Fibroblast of peridontal ligament (primary cell): ENCODE results near the gene RBPMS2.

Source experiments
- DNase-seq: peaks from one replicate; pipeline ENCODE4 v3.0.0-alpha.2; 2010; ENCODE audit errors: extremely low read depth

RBPMS2 gene

GRCh38 chr15:64783796-64784195 is 8.4 kb upstream of the RBPMS2 start:
- DNase-seq = no peak

DNA sequence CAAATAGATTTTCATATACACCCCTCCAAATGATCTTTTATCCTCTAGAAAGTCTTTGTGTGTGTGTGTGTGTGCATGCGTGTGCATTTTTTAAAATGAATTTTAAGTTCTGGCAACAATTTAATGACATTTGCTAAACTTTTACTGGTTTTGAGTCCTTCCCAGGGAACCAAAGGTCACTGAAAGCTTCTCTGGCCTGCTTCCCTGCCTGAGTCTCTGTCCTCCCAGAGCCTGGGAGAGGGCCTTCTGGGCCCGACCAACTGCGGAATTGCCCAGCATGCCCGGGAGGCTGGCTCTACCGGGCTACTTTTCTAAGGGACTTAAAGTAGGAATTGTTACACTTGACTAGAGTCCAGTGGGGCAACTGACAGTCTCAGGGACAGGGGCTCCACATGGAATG is 7.4 kb upstream of the RBPMS2 start:
- DNase-seq = no peak

DNA sequence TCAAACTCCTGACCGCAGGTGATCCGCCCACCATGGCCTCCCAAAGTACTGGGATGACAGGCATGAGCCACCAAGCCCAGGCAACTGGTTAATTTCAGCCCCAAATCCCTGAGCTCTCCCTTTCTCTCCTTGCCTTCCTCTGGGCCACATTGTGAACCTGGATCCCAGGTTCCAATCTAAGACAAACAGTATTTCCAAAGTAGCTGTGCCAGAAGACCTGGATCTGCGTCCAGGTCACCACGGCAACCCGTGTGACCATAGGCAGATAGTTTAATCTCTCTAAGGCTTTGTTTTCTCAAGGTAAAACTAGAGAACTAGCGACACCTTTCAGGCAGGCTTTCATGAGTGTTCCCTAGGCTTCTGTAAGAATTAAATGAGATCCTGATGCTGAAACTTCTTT is 5.9 kb upstream of the RBPMS2 start:
- no peak for DNase-seq

DNA sequence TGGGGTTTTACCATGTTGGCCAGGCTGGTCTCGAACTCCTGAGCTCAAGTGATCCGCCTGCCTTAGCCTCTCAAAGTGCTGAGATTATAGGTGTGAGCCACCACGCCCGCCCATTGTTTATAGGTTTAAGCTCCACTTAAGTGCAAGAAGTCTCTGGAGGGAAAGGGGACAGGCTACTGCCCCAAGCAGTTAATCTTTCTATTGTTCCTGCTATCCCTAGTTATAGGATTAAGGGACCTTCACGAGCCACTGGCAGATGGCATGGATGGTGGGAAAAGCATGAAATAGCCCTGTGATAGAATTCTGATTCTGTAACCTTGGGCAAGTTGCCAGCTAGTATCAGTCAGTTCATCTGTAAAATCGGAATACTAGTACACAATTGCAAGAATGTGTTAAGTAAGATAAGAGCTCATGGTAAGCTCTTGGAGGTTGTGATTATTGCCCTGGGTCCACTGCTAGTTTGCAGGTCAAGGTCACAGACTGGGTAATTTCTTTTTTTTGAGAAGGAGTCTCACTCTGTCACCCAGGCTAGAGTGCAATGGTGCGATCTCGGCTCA is 5.3 kb upstream of the RBPMS2 start:
- no peak for DNase-seq

DNA sequence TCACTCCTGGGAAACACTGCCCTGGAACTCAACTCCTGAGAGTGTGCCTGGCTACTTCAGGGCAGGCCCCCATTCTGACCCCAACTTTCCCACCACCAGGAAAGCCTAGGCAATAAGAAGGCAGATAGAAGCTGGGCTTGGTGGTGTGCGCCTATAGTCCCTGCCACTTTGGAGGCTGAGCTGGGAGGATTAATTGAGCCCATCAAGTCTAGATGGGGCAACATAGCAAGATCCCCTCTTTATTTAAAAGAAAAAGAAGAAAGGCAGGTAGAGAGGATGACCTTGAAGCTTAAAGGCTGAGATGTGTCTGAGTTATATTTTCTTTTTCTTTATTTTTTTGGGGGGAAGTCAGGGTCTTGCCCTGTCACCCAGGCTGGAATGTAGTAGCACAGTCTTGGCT is 4.2 kb upstream of the RBPMS2 start:
- DNase-seq = no peak

- no peak for DNase-seq
Measured at GRCh38 chr15:64779024-64779423, 3.6 kb upstream of the RBPMS2 start.

GRCh38 chr15:64776402-64776786 is 1.0 kb upstream of the RBPMS2 start:
- DNase-seq = no peak

- no peak for DNase-seq
Measured at GRCh38 chr15:64774629-64775493, 528 bp downstream of the RBPMS2 start.

GRCh38 chr15:64774037-64774628 is 1.3 kb downstream of the RBPMS2 start:
- no peak for DNase-seq

DNA sequence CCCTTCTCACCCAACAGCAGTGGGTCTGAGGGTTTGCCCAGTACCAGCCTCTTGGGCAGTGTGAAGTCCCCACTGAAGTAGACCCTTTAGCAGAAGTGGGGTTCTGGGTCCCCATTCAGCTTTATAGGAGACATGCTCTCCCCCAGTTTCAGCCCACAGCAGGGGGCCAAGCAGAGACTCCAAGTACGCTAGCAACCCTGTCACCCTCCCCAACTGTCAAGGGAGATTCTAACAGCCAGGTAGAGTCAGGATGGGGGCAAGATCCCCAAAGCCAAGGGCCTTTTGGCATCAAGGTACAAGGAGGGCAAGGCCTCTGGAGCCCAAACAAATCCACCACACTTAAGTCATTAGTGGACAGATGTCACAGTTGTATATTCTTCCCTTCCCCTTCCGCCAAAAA is 1.8 kb downstream of the RBPMS2 start:
- DNase-seq = no peak

GRCh38 chr15:64772964-64773363 is 2.4 kb downstream of the RBPMS2 start:
- DNase-seq = no peak

- DNase-seq = no peak
Measured at GRCh38 chr15:64772488-64772887, 2.9 kb downstream of the RBPMS2 start.

- DNase-seq = no peak
Measured at GRCh38 chr15:64770626-64771025, 4.8 kb downstream of the RBPMS2 start.

DNA sequence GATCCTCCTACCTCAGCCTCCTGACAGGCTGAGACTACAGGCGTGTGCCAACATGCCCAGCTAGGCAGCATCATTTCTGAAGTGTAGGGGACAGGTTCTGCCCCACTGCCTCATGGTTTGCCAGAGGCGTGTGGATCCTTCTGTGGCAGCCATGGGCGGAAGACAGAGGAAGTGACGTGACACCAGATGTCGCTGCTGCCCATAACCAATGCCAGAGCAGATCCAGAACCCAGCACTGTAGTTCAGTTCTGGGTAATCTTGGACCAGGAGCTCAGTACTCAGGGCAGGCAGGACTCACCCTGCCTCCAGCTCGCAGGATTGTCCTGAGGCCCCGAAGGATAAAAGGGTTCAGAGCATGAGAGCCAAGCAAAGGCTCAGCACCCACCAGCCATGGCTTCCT is 8.2 kb downstream of the RBPMS2 start:
- DNase-seq = no peak

DNA sequence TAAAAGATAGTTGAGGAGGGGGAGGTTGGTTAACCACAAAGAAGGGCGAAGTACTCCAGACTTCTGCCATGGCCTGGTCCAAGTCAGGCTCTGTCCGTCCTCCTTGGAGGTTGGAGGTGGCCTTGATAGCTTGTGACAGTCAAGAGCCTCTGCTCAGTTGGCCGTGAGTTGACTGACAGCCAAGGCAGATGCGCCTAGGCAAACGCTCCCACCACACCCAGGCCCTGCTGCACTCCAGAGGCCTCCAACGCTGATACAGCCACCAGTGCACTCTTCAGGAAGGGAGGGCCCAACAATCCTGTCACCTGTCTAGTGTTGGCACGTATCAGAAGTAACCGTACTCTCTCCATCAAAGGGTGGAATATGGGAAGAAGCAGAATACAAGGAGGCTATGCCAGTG is 9.3 kb downstream of the RBPMS2 start:
- DNase-seq = no peak

- no peak for DNase-seq
Measured at GRCh38 chr15:64763874-64764273, 11.5 kb downstream of the RBPMS2 start.

GRCh38 chr15:64763462-64763861 is 11.9 kb downstream of the RBPMS2 start:
- no peak for DNase-seq

DNA sequence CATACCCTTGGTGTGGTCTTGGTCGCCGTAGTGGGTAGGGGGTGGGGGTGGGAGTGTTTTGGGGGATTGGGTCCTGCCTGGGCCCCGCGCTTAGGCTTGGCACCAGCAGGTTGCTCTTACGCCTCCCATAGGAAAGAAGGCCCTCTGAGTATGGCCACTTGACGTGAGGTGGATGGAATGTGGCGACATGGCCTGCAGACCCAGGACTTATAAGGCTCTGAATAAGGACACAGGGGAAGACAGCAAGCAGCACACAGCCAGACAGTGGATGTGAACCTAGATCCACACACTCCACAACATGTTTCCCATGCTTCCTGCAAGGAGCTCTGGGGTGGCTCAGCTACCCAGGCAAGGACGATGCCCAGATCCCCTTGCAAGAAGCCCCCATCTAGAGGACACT is 12.4 kb downstream of the RBPMS2 start:
- DNase-seq = no peak

DNA sequence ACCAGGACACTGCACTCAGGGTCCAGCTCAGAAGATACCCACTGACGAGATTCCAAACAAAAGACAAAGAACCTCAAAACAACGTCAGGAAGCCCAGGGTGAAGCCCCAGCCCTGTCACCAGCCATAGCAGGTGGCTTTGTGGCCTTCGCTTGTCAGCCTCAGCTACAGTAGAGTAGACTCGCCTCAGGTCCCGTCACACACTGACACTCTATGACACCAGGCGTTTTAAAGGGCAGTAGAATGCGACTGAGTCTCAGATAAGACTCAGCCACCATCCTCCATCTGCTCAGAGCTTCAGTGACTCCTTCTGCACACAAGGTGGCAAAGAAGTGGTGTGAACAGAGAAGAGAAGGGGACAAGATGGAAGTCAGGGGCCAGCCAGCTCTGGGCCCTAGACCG is 12.8 kb downstream of the RBPMS2 start:
- DNase-seq = no peak

DNA sequence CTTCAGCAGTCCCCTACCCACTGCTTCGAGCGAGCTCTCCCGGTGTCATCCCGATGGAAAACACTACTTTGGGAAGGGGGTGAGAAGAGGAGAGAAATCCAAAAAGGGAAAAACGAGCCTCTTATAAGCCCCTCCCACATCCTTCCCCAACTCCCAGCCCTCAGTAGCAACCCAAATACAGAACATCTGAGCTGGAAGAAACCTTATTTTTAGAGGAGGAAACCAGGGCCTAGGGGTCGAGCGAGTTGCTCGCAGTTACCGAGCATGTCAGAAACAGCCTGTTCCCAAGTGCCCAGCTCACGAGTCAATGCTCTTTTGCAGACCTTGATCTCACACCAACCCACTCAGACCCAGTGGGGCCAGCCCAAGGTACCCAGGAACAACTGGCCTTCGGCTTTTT is 14.2 kb downstream of the RBPMS2 start:
- no peak for DNase-seq

- no peak for DNase-seq
Measured at GRCh38 chr15:64760056-64760455, 15.3 kb downstream of the RBPMS2 start.

DNA sequence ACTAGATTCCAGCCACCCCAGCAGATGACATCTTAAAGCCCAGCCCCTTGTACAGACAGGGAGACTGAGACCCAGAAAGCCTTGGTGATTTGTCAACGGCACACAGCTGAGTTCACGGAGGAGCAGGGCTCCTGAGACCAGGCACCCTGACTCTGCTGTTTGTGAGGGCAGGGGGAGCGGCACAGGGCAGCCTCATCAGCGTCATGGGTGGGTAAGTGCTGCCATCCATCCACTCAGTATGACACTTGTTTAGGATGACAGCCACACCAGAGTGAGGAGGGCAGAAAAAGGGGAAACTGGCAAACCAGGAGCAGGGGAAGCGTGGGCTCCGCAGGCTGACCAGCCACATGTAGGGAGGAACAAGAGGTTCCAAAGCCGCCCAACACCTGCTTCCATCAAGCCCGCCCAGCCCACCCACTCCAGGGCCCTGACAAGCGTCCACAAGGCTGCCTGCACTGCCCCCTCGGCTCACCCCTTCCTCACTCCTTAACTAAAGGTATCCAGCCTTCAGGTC is 19.9 kb downstream of the RBPMS2 start:
- no peak for DNase-seq
